Muscle of back (tissue), 11 donors: Measurements from ENCODE around the gene AFTPH. TPM values are rescaled to one million over a fixed set of nuclear protein-coding genes. Genes with fewer than 3 reads are reported as not detected.
A peak's percentile ranks its signal among the peaks of the same experiment; 100 is the strongest.

Experiments used
- DNase-seq, 3 donors: peaks; one replicate each; pipeline versions ENCODE4 v3.0.0 to v3.0.0-alpha.2; 2013
- polyA plus RNA-seq, 10 donors: library from polyadenylated mRNA; unstranded; fragments of 120-200 nt; gene quantifications; one replicate each; pipeline ENCODE4 v1.2.1, GENCODE V29; 2013; ENCODE audit not compliant: insufficient read length in 10 of 10

Gene AFTPH
- polyA plus RNA-seq, 10 donors = 15.3 to 25.4 (median 20.8) TPM

DNA sequence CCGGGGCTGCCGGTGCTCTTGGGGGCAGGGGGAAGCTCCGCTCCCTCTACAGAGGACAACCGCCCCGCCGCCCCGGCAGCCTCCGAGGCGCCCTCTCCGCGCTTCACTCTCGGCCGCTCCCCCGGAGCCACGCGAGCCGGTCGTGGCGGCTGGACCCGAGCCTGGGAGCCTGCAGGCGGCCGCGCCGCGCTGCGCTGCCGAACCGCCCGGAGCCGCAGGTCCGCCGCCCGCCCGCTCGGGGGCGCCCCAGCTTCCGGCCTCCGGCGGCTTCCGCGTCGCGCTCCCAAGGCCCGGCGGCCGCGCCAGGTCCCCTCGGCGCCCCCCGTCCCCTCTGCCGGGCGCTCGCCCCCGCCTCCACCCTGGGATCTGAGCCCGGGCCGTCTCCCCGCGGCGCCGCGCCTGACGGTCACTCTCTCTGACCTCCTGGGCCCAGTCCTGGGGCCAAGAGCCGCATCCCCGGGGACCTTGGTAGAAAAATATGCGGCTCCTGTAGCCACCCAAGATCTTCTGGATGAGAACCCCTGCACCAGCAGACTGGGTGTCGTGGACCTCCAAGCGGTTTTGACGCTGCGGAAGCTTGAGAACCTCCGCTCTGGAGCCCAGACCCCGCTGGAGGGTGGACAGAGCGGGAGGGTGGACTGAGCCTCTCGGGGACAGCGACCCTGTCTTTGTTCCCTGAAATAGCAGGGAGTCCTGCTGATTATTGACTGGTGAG, 85.3 kb downstream of the AFTPH start:
- peak in 1 of 3 donors; percentile 77 for DNase-seq

DNA sequence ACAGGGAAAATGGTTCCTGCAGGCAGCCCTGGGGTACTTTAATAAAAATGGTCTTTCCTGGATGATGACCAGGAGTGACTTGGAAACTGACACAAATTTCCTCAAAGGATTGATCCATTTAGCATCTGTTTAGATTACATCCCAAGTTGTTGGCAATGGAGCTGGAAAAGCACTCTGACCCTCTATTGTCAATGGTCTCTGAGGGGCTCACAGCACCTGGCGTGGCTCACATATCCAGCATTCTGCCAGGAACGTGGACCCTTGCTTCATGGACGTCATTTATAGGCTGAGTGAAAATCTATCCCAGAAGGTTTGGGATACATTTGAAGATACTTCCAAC, 85.8 kb downstream of the AFTPH start:
- DNase-seq = peak in 1 of 3 donors; percentile 77

DNA sequence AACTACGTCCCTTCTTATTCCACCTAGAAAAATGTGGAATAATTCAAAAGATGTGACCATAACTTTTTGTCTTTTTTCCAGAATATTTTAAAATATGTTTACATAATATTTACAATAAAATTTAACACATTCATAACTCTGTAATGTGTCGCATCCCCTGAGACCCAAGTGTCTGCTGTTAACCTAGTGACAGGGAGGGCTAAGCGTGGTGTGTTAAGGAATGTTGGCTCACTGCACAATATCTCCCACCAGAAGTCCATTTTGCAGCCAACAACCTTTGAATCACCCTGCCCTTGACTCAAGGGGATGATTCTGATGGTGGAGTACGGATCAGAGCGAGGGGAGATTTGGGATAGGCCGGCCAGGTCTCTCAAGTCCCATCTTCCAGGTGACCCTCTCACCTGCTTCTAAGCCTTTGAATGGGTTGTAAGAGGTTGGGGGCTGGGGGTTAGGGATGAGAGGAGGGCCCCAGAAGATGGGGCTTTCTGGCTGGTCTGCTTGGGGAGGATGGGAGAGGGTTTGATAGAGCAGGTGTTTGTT, 86.3 kb downstream of the AFTPH start:
- no peak for DNase-seq

DNA sequence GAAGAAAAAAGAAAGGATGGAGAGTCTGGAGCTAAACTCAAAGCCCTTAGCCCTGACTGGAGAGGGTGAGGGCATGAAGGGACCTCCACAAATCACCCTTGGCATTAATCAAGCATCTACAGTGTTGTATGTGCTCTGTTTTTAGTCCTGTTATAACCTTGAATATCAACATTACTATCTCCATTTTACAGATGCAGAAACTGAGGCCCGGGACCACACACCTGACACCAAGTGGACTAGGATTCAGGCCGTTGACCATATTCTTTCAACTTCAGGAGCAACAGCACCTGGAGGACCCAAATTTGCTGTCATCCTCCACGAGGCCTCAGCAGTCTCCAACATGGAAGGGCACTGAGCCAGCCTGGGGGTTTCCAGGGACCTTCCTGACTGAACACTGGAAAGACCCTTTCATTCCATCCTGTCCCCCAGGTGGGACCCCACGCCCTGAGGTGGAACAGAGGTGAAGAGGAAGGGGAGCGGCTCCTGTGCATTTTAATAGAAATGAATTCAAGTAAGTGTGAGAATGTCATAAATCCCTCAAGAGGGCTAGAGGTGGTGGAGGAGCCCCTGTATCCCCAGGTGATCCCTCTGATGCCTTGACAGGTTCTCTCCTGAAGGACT, 88.6 kb downstream of the AFTPH start:
- DNase-seq = no peak

DNA sequence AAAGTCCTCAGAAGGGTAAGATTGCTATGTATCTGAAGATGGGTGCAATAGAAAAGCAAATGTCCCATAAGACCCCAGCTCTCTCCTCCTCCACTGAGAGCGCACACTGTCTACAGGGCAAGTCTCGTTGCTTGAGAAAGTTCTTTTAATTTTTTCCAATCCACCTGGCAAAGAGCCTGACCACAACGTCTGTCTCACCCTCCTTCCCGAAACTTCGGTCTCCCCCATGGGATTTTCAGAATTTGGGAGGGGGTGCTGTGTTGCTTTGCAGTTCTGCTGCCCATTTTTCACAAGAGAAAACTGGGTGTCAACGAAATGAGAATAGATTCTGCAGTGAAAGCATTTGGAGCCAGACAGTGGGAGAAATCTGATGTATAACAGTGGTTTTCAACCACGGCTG, 89.1 kb downstream of the AFTPH start:
- peak in 1 of 3 donors; percentile 77 for DNase-seq

DNA sequence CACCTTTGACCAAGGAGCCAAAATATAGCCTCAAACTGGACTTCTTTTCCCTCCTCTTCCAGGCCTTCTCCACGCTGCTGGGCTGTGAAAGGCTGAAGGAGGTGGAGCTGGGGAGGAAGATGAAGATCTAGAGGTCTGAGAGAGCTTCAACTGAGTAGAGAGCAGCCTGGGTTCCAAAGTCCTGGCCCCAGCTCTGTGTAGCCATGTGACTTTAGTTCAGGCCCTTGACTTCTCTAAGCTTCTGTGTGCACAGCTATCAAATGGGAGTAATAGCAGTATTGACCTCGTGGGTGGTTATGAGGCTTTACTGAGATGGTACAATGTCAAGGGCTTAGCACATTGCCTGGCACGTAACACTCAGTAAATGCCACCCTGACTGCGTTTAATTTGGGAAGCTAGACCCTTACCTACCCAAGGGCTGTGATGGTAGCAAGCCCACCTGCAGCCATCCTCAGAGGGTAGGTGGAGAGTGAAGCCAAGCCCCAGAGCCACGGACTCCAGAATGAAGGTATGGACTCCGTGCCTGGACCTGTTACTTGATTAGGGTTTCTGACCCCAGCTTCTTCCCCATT, 91.2 kb downstream of the AFTPH start:
- no peak for DNase-seq

DNA sequence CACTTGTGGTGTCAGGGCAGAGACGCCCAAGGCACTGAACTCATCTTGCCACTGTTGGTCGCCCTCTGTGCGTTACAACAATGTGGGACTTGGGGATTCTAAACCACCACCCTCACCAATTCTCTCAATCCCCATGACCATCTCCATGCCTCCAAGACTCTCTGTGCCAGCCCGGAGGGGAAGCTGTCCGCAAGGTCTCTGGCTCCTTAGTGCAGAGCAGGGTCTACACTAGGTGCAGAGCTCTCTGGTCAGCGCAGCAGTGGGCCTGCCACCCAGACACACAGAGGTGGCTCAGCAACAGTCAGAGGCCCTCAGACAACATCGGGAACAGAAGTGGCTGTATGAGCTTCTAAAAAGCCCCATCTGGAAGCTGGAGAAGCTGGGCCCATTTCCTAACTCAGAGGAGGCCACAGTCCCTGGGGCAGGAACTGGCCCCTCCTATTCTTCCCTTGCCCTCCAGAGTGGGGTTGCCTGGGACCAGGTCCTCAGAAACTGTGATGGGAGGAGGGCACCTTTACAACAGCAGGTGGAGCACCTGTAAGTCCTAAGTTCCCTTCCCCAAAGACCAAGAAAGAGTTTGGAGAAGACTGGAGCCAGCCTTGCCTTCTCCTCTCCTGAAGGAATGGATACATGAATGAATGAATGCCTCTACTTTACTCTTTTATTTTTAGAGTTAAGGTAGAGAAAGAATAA, 91.9 kb downstream of the AFTPH start:
- DNase-seq = no peak

DNA sequence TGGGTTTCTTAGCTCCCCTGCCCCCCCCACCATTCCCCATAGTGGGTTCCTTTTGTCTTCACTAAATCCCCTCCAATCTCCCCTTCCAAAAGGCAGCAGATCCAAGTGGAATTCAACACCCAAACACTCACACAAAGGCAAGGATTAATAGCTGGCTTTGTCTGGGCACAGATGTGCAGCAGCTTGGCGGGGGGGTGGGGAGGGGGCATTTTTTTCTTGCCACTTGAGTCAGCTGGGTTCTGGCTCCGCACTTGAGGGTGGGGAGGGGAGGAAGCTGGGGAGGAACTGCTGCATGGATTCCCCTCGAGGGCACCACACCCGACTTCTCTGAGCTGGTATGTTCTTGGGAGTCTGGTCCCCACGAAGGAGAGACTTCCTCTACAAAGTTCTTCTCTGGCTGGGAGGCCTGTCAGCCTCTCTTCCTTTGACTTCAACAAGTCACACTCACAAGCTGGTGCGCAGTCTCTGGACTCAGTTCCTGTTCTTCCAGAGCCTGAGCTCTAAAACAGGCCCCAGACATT, 93.6 kb downstream of the AFTPH start:
- DNase-seq = peak in 1 of 3 donors; percentile 34

DNA sequence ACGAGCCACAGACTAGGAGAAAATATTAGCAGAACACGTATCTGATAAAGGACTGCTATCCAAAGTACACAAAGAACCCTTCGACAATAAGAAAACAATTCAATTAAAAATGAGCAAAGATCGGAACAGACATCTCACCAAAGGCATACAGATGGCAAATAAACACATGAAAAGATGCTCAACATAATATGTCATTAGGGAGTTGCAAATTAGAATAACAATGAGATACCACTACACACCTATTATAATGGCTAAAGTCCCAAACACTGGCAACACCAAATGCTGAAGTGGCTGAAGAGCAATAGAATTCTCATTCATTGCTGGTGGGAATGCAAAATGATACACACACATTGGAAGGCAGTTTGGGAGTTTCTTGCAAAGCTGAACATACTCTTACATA, 96.5 kb downstream of the AFTPH start:
- no peak for DNase-seq

DNA sequence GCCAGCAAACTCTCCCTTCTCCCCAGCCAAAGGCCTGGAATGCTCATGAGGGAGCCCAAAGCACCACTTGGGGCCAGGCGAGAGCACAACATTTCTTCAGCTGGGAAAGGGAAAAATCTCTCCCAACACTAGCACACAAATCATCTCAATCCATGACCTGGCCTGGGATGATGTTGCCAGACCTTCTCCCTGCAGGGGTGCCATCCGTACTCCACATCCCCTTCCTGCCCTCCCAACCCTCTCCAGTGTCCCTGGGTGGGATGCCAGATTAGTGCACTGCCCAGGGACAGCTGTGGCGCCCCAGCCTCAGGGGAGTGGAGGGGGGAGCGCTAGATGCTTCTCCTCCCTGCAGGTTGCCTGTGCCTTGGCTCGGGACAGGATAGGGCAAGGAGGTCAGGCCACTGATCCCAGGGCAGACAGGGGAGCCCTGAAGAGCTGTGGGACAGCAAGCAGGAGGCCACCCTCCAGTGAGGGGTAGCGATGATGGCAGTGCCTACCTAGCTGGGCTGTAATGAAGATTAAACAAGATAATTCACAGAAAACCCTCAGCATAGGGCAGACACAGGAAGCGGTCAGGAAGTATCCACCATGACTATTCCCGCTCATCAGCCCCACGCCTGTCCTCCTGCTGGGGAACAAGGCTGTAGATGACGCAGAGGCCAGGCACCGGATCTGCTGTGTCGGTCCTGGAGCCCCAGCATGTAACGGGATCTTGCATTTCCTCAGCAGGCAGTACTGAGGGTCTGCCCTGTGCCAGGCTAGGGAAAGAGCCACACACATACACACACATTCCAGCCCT, 98.5 kb downstream of the AFTPH start:
- peak in 1 of 3 donors; percentile 29 for DNase-seq

DNA sequence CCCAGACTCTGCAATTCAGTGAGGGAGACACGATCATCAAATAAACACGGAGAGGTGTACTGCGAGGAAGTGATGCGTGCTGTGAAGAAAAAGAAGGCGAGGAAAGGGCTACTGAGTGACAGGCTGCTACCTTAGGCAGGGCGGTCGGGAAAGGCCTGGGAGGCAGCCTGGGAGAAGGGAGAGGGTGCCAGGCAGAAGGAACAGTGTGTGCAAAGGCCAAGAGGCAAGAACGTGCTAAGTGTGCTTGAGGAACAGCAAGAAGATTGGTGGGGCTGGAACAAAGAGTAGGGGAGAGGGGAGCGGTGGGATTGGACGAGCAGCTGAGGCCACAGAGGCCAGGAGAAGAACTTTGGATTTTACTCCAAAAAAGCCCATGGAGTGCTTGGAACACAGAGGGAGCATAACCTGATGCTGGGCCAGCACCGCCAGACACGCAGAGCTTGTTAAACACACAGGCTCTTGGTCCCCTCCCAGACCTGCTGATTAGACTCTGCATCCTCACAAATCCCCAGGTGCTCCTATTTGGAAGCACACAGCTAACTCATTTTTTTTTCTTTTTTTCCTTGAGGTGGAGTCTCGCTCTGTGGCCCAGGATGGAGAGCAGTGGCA, 99.2 kb downstream of the AFTPH start:
- DNase-seq = no peak

DNA sequence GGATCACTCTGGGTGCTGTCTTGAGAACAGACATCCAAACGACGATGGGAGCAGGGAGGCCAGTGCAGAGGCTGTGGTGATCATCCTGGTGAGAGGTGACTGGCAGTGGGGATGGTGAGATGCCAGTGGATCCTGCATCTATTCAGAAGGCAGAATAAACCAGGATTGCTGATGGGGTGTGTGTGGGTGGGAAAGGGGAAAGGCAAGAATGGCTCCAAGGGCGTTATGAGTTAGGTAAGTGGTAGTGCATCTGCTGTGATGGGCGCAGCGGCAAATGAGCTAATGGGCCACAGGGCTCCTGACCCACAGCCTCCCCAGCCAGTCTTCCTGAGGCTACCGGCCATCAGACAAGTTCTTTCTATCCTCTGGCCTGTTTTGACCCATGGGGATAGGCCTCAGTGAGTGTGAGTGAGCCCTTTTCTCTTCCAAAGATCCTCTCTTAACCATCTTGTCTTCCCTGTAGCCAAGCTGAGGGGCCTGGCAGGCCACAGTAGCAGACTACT, 100.0 kb downstream of the AFTPH start:
- no peak for DNase-seq

DNA sequence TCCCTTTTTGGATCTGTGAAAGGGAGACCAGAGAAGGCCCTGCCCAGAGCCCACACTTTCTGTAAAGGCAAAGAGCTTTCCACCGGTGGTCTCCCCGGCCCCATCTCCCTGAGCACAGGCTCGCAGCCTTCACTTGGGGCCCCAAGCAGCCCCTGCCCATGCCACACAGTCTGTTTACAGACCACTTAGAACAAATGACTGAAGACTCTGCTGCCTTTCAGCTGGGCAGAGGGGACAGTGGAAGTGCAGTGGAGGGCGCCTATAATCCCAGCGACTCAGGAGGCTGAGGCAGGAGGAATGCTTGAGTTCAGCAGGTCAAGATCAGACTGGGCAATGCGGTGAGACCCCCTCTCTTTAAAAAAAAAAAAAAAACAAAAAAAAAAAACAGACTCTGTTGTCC, 100.7 kb downstream of the AFTPH start:
- no peak for DNase-seq

DNA sequence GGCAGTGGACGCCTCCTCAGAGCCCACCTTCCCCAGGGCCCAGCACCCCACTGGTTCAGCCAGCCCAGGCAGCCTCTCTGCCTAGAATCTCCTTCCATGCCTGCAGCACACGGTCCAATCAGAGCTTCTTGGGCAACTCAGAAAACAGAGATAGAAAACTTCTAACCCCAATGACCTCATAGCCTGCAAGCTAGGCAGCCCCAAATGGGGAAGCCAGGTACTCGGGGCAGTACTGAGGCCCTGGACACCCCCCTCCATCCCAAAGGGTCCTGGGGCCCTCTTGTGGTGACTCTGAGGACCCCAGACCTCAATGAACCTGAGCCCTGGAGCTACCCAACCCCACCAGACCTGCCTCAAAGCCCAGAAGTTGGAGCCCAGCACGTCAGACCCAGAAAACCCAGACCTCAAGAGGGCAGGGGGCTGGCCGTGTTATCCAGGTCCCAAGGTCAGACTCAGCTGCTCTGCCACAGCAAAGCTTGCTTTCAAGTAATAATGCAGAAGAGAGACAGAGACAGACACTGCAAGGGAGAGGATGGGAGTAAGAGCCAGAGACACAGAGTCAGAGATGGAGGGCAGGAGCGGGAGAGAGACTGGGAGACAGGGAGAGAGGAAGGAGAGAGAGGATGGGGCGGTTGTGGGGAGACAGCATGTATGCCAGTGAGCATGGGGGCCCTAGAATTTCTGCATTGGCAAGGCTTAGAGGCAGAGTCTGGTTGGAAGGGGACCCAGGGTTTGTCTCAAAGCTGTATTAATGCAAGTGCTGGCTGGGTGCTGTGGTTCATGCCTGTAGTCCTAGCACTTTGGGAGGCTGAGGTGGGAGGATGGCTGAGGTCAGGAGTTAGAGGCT, 101.4 kb downstream of the AFTPH start:
- DNase-seq = no peak

DNA sequence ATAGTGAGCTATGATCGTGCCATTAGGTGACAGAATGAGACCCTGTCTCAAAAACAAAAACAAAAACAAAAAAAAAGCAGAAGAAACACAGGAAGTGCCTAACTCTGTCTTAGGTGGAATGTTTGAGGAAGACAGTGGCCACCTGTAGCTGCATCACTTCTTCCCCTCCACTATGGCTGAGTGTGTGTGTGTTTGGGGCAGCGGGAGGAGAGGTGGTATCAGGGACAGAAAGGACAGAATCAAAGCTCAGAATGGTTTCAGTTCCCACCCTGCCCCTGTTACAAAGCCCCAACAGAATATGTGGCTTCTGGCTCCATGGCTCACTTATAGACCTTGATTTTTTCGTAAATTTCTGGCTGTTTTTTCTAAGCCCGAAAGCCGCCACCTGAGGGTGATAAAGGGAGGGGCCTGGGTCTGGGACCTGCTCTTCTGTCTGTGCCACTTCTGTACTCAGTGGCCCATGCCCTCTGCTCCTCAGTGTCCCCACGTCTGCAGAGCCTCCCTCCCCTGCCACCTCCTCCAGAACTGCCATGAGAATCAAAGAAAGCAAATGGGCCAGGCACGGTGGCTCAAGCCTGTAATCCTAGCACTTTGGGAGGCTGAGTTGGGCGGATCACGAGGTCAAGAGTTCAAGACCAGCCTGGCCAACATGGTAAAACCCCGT, 102.2 kb downstream of the AFTPH start:
- DNase-seq = no peak

DNA sequence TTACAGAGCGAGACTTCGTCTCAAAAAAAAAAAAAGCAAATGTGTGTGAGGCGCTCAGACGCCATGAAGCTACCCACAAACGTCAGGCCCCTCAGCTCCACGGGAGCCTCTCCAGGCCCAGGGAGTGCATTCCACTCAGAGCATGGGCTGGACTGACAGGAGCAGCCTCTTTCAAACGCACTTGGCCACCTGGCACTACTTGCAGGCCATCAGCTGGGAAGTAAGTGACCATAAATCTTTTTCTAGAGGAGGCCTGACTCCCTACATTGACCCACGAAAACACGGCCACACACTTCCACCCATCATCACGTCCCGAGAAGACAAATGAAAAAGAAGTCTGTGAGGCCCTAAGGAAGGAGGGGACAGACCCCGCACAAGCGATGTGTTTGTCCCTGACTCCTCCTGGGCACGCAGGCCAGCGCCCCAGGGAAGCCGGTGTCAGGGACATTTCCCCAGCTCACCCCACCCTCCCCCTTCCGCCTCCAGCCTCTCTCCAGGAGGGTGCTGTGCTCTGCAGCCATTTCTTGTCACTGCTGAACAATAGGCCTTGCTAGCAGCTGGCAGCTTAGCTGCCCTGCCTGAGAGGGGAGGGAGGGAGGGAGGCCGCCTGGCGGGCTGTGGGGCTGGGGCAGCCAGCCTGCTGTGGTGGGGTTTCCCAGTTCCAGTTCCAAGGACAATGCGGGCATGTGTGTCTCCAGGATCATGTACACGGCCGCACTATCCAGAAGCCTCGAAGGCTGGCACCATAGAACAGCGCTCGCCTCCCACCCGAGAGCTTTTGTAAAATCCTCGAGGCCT, 103.0 kb downstream of the AFTPH start:
- DNase-seq = peak in 1 of 3 donors; percentile 52

DNA sequence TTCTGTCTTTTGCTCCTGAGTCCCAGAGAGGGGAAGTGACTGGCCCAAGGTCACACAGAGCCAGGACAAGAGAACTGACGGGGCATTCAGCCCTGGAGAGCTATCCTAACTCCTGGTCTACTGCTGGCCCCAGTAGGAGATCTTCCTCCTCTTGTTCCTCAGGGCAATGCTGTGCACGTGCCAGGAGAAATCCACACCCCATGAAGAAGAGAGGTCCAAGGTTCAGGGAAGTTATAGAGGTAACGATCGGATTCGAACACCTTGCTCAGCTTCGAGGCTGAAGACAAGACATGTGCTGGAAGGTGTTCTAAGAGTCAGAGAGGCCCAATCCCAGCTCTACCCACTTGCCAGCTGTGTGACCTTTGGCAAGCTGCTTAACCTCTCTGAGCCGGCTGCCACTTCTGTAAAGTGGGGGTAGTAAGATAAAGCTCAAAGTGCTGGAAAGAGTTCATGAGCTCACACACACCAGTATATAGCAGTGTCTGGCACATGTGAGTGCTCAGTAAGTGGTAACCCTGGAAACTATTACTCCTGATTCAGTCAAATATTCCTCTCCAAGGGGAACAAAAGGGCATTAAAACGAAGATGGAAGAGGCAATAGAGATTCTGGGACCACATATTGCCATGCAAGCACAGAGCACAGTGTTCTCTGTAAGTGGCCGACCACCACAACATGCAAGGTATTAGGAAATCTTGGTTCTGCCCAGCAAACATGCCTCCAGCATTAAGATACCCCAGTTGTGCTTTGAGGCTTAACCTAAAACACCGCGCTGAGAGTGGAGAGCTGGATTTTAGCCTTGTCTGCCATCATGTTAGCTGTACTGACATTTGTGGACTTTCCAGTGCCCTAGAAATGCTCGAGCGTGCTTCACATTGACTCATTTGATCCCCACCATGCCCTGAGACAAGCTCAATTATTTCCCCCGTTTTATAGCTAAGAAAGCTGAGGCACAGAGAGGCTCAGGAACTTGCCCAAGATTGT, 104.0 kb downstream of the AFTPH start:
- DNase-seq = no peak
